Measurements from ENCODE around the gene ACOXL. TPM values are rescaled to one million over a fixed set of nuclear protein-coding genes. Genes with fewer than 3 reads are reported as not detected.

The ACOXL gene
- total and polyA plus RNA-seq, 2 donors (not counting 3 experiments of a cell fraction or from before 2014, with no cell fraction given), result not detected

GRCh38 chr2:111015283-111015995 lies 283.1 kb downstream of the ACOXL start:
- Histone ChIP-seq H3K4me3 (replicated peaks in 1 of 3; ENCODE audit: insufficient read depth in 1 of 3, low read depth in 1 of 3, low read length in 3 of 3) (no peak overlapping the region), H3K27me3 (ENCODE audit: control insufficient read depth in 2 of 2, insufficient read depth in 2 of 2, low read length in 2 of 2) (peaks cover 2 to 29% of the 10 kb centered on the region in 2 experiments), H3K79me2 (ENCODE audit: control insufficient read depth, insufficient read depth, low read length) (no peaks in the 10 kb centered on the region), H3K9ac (replicated peaks; ENCODE audit: extremely low read depth, insufficient read depth, low read length) (no peak overlapping the region), H4K20me1 (replicated peaks; ENCODE audit: control insufficient read depth, extremely low read depth, insufficient read depth, low read length) (no peaks in the 10 kb centered on the region), H3K4me2 (ENCODE audit: insufficient read depth, low read length) (no peak overlapping the region), H3K4me1 (ENCODE audit: control insufficient read depth, extremely low read depth, insufficient read depth, low read length) (no peaks in the 10 kb centered on the region), H3K9me1 (replicated peaks; ENCODE audit: control insufficient read depth, extremely low read depth, insufficient read depth, low read length) (no peaks in the 10 kb centered on the region), H3K36me3 (ENCODE audit: control insufficient read depth in 2 of 2, extremely low read depth in 1 of 2, insufficient read depth in 2 of 2, low read length in 2 of 2) (no peaks in the 10 kb centered on the region), H3K27ac (ENCODE audit: insufficient read depth, low read depth, low read length) (no peak overlapping the region), H3K9me3 (replicated peaks; ENCODE audit: control insufficient read depth, insufficient read depth, low read length) (no peaks in the 10 kb centered on the region), H2AFZ (ENCODE audit: low read depth, low read length) (no peak overlapping the region)
- ChIA-PET POLR2A (no interaction called here), CTCF (interaction anchor here (1.3 kb wide), 1 partner anchor 15 kb away, joined by 3 read pairs; no protein-coding TSS in a partner anchor)
- no TSS peak for BruUV-seq (replicated peaks)
- intact Hi-C loops (cut with micrococcal nuclease) (no loop called here), dilution Hi-C loops (cut with MboI; ENCODE audit: extremely low pct_ligation_motif_present, low sequenced_read_pairs) (no loop called here)
- TF ChIP-seq MYC (IDR thresholded peaks at IDR 0.05; ENCODE audit: low read depth, low read length) (no peak), FOS (IDR thresholded peaks at IDR 0.05; ENCODE audit: borderline replicate concordance, insufficient read depth, low read length) (no peak), POLR2AphosphoS5 (IDR thresholded peaks at IDR 0.05; ENCODE audit: insufficient read depth, low read depth, low read length) (no peak), GATA2 (IDR thresholded peaks at IDR 0.05; ENCODE audit: insufficient read depth, insufficient read length, low read depth, low read length) (no peak), POLR2A (IDR thresholded peaks at IDR 0.05; ENCODE audit: low read depth, low read length) (no peak), MAX (IDR thresholded peaks at IDR 0.05; ENCODE audit: insufficient read depth, insufficient read length) (no peak), CTCF (IDR thresholded peaks at IDR 0.05; ENCODE audit: extremely low read depth in 1 of 2, insufficient read depth in 1 of 2, low read depth in 1 of 2, low read length in 2 of 2) (no peak), JUN (IDR thresholded peaks at IDR 0.05; ENCODE audit: borderline replicate concordance, insufficient read depth, insufficient read length, low read depth) (no peak), EZH2 (IDR thresholded peaks at IDR 0.05; ENCODE audit: borderline replicate concordance, low read depth, low read length, severe bottlenecking) (no peak)
- FAIRE-seq, result no peak
- no peak for DNase-seq (ENCODE audit: low read depth, low spot score)
